HG03175 (cell line): ENCODE measurements around the gene ZNF765.
"Not testable (repeated sequence)": the region's sequence is repeated elsewhere in the genome, so short reads cannot be mapped to it uniquely, and the experiment has no call there.

Source experiments
- ATAC-seq: cut with Tn5 transposase; IDR thresholded peaks from one replicate; pipeline ENCODE4 v1.9.1; 2021; ENCODE audit warnings: mild to moderate bottlenecking, moderate library complexity; ENCODE audit not compliant: unreplicated experiment

The ZNF765 gene

DNA sequence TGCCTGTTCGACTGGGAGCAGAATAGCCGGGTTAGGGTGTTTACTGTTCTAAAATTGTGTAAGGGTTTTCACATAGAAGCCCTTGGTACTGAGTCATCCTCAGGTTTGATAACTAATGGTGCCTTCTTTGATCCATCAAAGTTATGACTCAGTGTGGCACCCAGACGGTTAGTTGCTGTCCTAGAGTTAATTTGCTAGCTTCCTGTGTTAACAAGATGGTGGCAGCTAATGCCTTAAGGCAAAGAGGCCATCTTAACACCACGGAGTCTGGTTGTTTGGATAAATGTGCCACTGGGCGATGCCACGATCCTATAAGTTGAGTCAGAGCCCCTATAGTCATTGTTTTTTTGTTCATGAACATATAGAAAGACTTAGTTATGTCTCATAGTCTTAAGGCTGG is 80.5 kb downstream of the ZNF765 start:
- ATAC-seq: not testable (repeated sequence)
